Measurements from ENCODE around the gene HIGD1C. TPM values are rescaled to one million over a fixed set of nuclear protein-coding genes. Genes with fewer than 3 reads are reported as not detected.
"Not testable (repeated sequence)": the region's sequence is repeated elsewhere in the genome, so short reads cannot be mapped to it uniquely, and the experiment has no call there.

HIGD1C gene
- total RNA-seq, 5 donors from 2014 or later (not counting 1 experiment from before 2014, with no cell fraction given) = not detected

- DNase-seq (no peak), ATAC-seq (replicated peaks in 1 of 4) (no peak)
- CTCF ChIA-PET = interaction anchor here (0.6 to 1.0 kb wide), 3 partner anchors 10 to 83 kb away, joined by 3 to 6 read pairs (median 4); no protein-coding TSS in a partner anchor
- no peaks in the 10 kb centered on the region for H3K27me3 ChIP-seq (replicated peaks in 1 of 2; ENCODE audit: control insufficient read depth in 2 of 2, extremely low read depth in 1 of 2, insufficient read depth in 2 of 2, low read length in 1 of 2)
- H3K4me1 ChIP-seq (ENCODE audit: control insufficient read depth in 1 of 2, extremely low read depth in 1 of 2, insufficient read depth in 2 of 2, low read length in 2 of 2) = peaks cover 11 to 12% of the 10 kb centered on the region in 2 experiments
- peaks cover 0 to 9% of the 10 kb centered on the region in 2 donors for H3K36me3 ChIP-seq (ENCODE audit: control insufficient read depth in 2 of 2, extremely low read depth in 1 of 2, insufficient read depth in 1 of 2, low read length in 1 of 2)
- H3K9me3 ChIP-seq = no peaks in the 10 kb centered on the region
- no peak overlapping the region for H3K4me3 ChIP-seq (ENCODE audit: control insufficient read depth in 1 of 2, extremely low read depth in 1 of 2, low read length in 1 of 2)
- WGBS (ENCODE audit: insufficient coverage) = 90% methylated on average over 2 of the region's 4 CpGs
- H3K27ac Mint-ChIP-seq = peak overlapping the region in 1 of 2 donors; percentile 28
- POLR2A ChIA-PET = interaction anchor here in 1 of 2 donors (0.5 kb wide), 1 partner anchor 16 kb away, joined by 9 read pairs; no protein-coding TSS in a partner anchor
- H3K9me3 Mint-ChIP-seq = no peaks in the 10 kb centered on the region
- H3K4me1 Mint-ChIP-seq = peaks cover 33 to 42% (median 41%) of the 10 kb centered on the region in 3 donors
- no peaks in the 10 kb centered on the region for H3K27me3 Mint-ChIP-seq
- H3K4me3 Mint-ChIP-seq = no peak overlapping the region
- H3K36me3 Mint-ChIP-seq = peaks cover 5% of the 10 kb centered on the region
- H3K27ac ChIP-seq (ENCODE audit: low read length) = no peak overlapping the region
Observed at GRCh38 chr12:51011955-51012354, 59.6 kb downstream of the HIGD1C start.

GRCh38 chr12:51012570-51013236 lies 60.4 kb downstream of the HIGD1C start:
- Mint-ChIP-seq H3K4me3 (peak overlapping the region in 1 of 3 donors; percentile 18), H3K27me3 (no peaks in the 10 kb centered on the region), H3K36me3 (peaks cover 4% of the 10 kb centered on the region), H3K27ac (peak overlapping the region; percentile 1 to 40), H3K9me3 (no peaks in the 10 kb centered on the region), H3K4me1 (peaks cover 39 to 46% (median 45%) of the 10 kb centered on the region in 3 donors)
- WGBS (ENCODE audit: insufficient coverage) = 88% methylated on average over 1 of the region's 5 CpGs
- H3K27ac ChIP-seq (ENCODE audit: low read length) = no peak overlapping the region
- ChIA-PET CTCF (interaction anchor here (0.6 to 1.1 kb wide), 6 partner anchors 9 to 242 kb away, joined by 3 to 5 read pairs (median 4); no protein-coding TSS in a partner anchor), POLR2A (interaction anchor here (0.5 to 0.7 kb wide), 2 partner anchors 15 to 167 kb away, joined by 4 to 9 read pairs; no protein-coding TSS in a partner anchor)
- DNase-seq (no peak), ATAC-seq (replicated peaks in 1 of 4) (no peak)
- peaks cover 11 to 12% of the 10 kb centered on the region in 2 experiments for H3K4me1 ChIP-seq (ENCODE audit: control insufficient read depth in 1 of 2, extremely low read depth in 1 of 2, insufficient read depth in 2 of 2, low read length in 2 of 2)
- H3K4me3 ChIP-seq (ENCODE audit: control insufficient read depth in 1 of 2, extremely low read depth in 1 of 2, low read length in 1 of 2) = no peak overlapping the region
- H3K36me3 ChIP-seq (ENCODE audit: control insufficient read depth in 2 of 2, extremely low read depth in 1 of 2, insufficient read depth in 1 of 2, low read length in 1 of 2) = peaks cover 0 to 2% of the 10 kb centered on the region in 2 donors
- no peaks in the 10 kb centered on the region for H3K9me3 ChIP-seq
- no peaks in the 10 kb centered on the region for H3K27me3 ChIP-seq (replicated peaks in 1 of 2; ENCODE audit: control insufficient read depth in 2 of 2, extremely low read depth in 1 of 2, insufficient read depth in 2 of 2, low read length in 1 of 2)

GRCh38 chr12:51013441-51013840 lies 61.1 kb downstream of the HIGD1C start:
- no peak for ATAC-seq (replicated peaks in 1 of 4)
- 100% methylated on average over 6 of the region's 7 CpGs for WGBS (ENCODE audit: insufficient coverage)
- no peaks in the 10 kb centered on the region for H3K9me3 Mint-ChIP-seq
- H3K4me3 ChIP-seq (ENCODE audit: control insufficient read depth in 1 of 2, extremely low read depth in 1 of 2, low read length in 1 of 2) = no peak overlapping the region
- DNase-seq = no peak
- H3K4me3 Mint-ChIP-seq = no peak overlapping the region
- no peak overlapping the region for H3K27ac ChIP-seq (ENCODE audit: low read length)
- POLR2A ChIA-PET = no interaction called here
- peaks cover 4% of the 10 kb centered on the region for H3K36me3 Mint-ChIP-seq
- H3K27me3 ChIP-seq (replicated peaks in 1 of 2; ENCODE audit: control insufficient read depth in 2 of 2, extremely low read depth in 1 of 2, insufficient read depth in 2 of 2, low read length in 1 of 2) = no peaks in the 10 kb centered on the region
- peaks cover 39 to 47% (median 45%) of the 10 kb centered on the region in 3 donors for H3K4me1 Mint-ChIP-seq
- CTCF ChIA-PET = interaction anchor here in 1 of 2 donors (0.7 to 1.1 kb wide), 2 partner anchors 8 to 242 kb away, joined by 3 to 5 read pairs; no protein-coding TSS in a partner anchor
- no peaks in the 10 kb centered on the region for H3K27me3 Mint-ChIP-seq
- no peaks in the 10 kb centered on the region for H3K36me3 ChIP-seq (ENCODE audit: control insufficient read depth in 2 of 2, extremely low read depth in 1 of 2, insufficient read depth in 1 of 2, low read length in 1 of 2)
- H3K27ac Mint-ChIP-seq = no peak overlapping the region
- peaks cover 10 to 11% of the 10 kb centered on the region in 2 experiments for H3K4me1 ChIP-seq (ENCODE audit: control insufficient read depth in 1 of 2, extremely low read depth in 1 of 2, insufficient read depth in 2 of 2, low read length in 2 of 2)
- no peaks in the 10 kb centered on the region for H3K9me3 ChIP-seq

GRCh38 chr12:51014467-51014866 lies 62.1 kb downstream of the HIGD1C start:
- DNase-seq; H3K27ac Mint-ChIP-seq; H3K9me3 ChIP-seq; H3K4me3 Mint-ChIP-seq; POLR2A ChIA-PET; H3K27ac ChIP-seq (ENCODE audit: low read length); H3K4me3 ChIP-seq (ENCODE audit: control insufficient read depth in 1 of 2, extremely low read depth in 1 of 2, low read length in 1 of 2); H3K36me3 Mint-ChIP-seq; CTCF ChIA-PET; H3K36me3 ChIP-seq (ENCODE audit: control insufficient read depth in 2 of 2, extremely low read depth in 1 of 2, insufficient read depth in 1 of 2, low read length in 1 of 2); H3K27me3 Mint-ChIP-seq; H3K4me1 ChIP-seq (ENCODE audit: control insufficient read depth in 1 of 2, extremely low read depth in 1 of 2, insufficient read depth in 2 of 2, low read length in 2 of 2); ATAC-seq (replicated peaks in 1 of 4); H3K27me3 ChIP-seq (replicated peaks in 1 of 2; ENCODE audit: control insufficient read depth in 2 of 2, extremely low read depth in 1 of 2, insufficient read depth in 2 of 2, low read length in 1 of 2); H3K9me3 Mint-ChIP-seq: not testable (repeated sequence)
- WGBS (ENCODE audit: insufficient coverage) = 93% methylated on average over 4 of the region's 9 CpGs
- peaks cover 38 to 43% (median 40%) of the 10 kb centered on the region in 3 donors for H3K4me1 Mint-ChIP-seq

GRCh38 chr12:51017452-51017851 lies 65.1 kb downstream of the HIGD1C start:
- H3K27me3 ChIP-seq (replicated peaks in 1 of 2; ENCODE audit: control insufficient read depth in 2 of 2, extremely low read depth in 1 of 2, insufficient read depth in 2 of 2, low read length in 1 of 2) = no peaks in the 10 kb centered on the region
- ChIA-PET CTCF (no interaction called here), POLR2A (interaction anchor here in 1 of 2 donors (0.5 kb wide), 1 partner anchor 31 kb away, joined by 3 read pairs; no protein-coding TSS in a partner anchor)
- no peak overlapping the region for H3K4me3 ChIP-seq (ENCODE audit: control insufficient read depth in 1 of 2, extremely low read depth in 1 of 2, low read length in 1 of 2)
- H3K27ac Mint-ChIP-seq = no peak overlapping the region
- H3K4me1 ChIP-seq (ENCODE audit: control insufficient read depth in 1 of 2, extremely low read depth in 1 of 2, insufficient read depth in 2 of 2, low read length in 2 of 2) = peaks cover 17 to 18% of the 10 kb centered on the region in 2 experiments
- H3K27me3 Mint-ChIP-seq = no peaks in the 10 kb centered on the region
- no peaks in the 10 kb centered on the region for H3K36me3 Mint-ChIP-seq
- H3K4me1 Mint-ChIP-seq = peaks cover 48 to 51% (median 49%) of the 10 kb centered on the region in 3 donors
- no peak overlapping the region for H3K4me3 Mint-ChIP-seq
- DNase-seq = no peak
- no peaks in the 10 kb centered on the region for H3K36me3 ChIP-seq (ENCODE audit: control insufficient read depth in 2 of 2, extremely low read depth in 1 of 2, insufficient read depth in 1 of 2, low read length in 1 of 2)
- H3K9me3 Mint-ChIP-seq = no peaks in the 10 kb centered on the region
- no peak for ATAC-seq (replicated peaks in 1 of 4)
- no peaks in the 10 kb centered on the region for H3K9me3 ChIP-seq
- no peak overlapping the region for H3K27ac ChIP-seq (ENCODE audit: low read length)

- ATAC-seq (replicated peaks in 1 of 4) (peak in 1 of 4 experiments; percentile 54), DNase-seq (no peak)
- Mint-ChIP-seq H3K4me1 (peaks cover 48 to 51% (median 49%) of the 10 kb centered on the region in 3 donors), H3K27ac (peak overlapping the region in 1 of 2 donors; percentile 19), H3K9me3 (no peaks in the 10 kb centered on the region), H3K4me3 (no peak overlapping the region), H3K36me3 (no peaks in the 10 kb centered on the region), H3K27me3 (no peaks in the 10 kb centered on the region)
- Histone ChIP-seq H3K27me3 (replicated peaks in 1 of 2; ENCODE audit: control insufficient read depth in 2 of 2, extremely low read depth in 1 of 2, insufficient read depth in 2 of 2, low read length in 1 of 2) (no peaks in the 10 kb centered on the region), H3K4me3 (ENCODE audit: control insufficient read depth in 1 of 2, extremely low read depth in 1 of 2, low read length in 1 of 2) (no peak overlapping the region), H3K36me3 (ENCODE audit: control insufficient read depth in 2 of 2, extremely low read depth in 1 of 2, insufficient read depth in 1 of 2, low read length in 1 of 2) (no peaks in the 10 kb centered on the region), H3K27ac (ENCODE audit: low read length) (no peak overlapping the region), H3K4me1 (ENCODE audit: control insufficient read depth in 1 of 2, extremely low read depth in 1 of 2, insufficient read depth in 2 of 2, low read length in 2 of 2) (peaks cover 17 to 28% of the 10 kb centered on the region in 2 experiments), H3K9me3 (no peaks in the 10 kb centered on the region)
- WGBS (ENCODE audit: insufficient coverage) = 100% methylated on average over 1 of the region's 2 CpGs
- POLR2A ChIA-PET = interaction anchor here in 1 of 2 donors (0.8 kb wide), 1 partner anchor 276 kb away, joined by 3 read pairs; no protein-coding TSS in a partner anchor
- CTCF ChIA-PET = interaction anchor here (0.5 to 1.4 kb wide), 2 partner anchors 193 kb away, joined by 4 read pairs; no protein-coding TSS in a partner anchor
Observed at GRCh38 chr12:51018956-51019355, 66.6 kb downstream of the HIGD1C start.
